Pancreas (tissue), 10 donors: Measurements from ENCODE around the gene NEGR1. TPM values are rescaled to one million over a fixed set of nuclear protein-coding genes. Genes with fewer than 3 reads are reported as not detected.
A peak's percentile ranks its signal among the peaks of the same experiment; 100 is the strongest.

Source experiments
- ATAC-seq, 4 donors: fragments of 200-7000 bp; cut with Tn5 transposase; one replicate each; pipeline versions ENCODE4 v1.8.0 to v1.9.1; 2020; ENCODE audit warnings: mild to moderate bottlenecking in 4 of 4, moderate library complexity in 4 of 4
- DNase-seq, 6 donors: peaks; one replicate each; pipeline ENCODE4 v3.0.0-alpha.2; 2020
- FAIRE-seq: peaks from 2 replicates; lab custom pipeline; 2012; peaks lifted over from hg19 to GRCh38; lab: Jason Lieb, UNC
- H3K27ac ChIP-seq, 4 donors: fragments of 200-600 bp; sonication (generic); 1 replicate in 3 of 4; 2 replicates in 1 of 4; pipeline versions ENCODE4 v1.5.0 to v1.8.0; 2020
- H3K27me3 ChIP-seq, 4 donors: fragments of 200-600 bp; one replicate each; pipeline ENCODE4 v1.8.0; 2021
- H3K36me3 ChIP-seq, 3 donors: fragments of 200-600 bp; sonication (generic) in 1 of 3; one replicate each; pipeline versions ENCODE4 v1.5.0 to v1.8.0; 2020 to 2021
- H3K4me1 ChIP-seq, 3 donors: fragments of 200-600 bp; one replicate each; pipeline ENCODE4 v1.8.0; 2021
- H3K4me3 ChIP-seq, 4 donors: fragments of 200-600 bp; sonication (generic) in 2 of 4; one replicate each; pipeline versions ENCODE4 v1.5.0 to v1.8.0; 2020 to 2021
- H3K9me3 ChIP-seq, 4 donors: fragments of 200-600 bp; one replicate each; pipeline ENCODE4 v1.8.0; 2021
- WGBS, 2 donors: extraction: QIAGEN DNeasy Blood & Tissue Kit; methylation state at CpG; one replicate each; pipeline ENCODE4 v1.1.7; 2013; 5-methylcytosine and 5-hydroxymethylcytosine counted together
- intact Hi-C, 3 donors: fragments of 100-400 bp; cut with DNase I; formaldehyde crosslinking; loops; one replicate each; pipeline versions ENCODE4 v1.11.1 to v1.14.2; 2022
- polyA plus RNA-seq, 2 donors: library from polyadenylated mRNA; stranded (reverse); fragments of 200-250 nt; gene quantifications; one replicate each; pipeline ENCODE4 v1.2.3, GENCODE V29; 2013
- total RNA-seq, 6 donors: library from RNA; stranded (reverse); fragmentation: NEBNext Ultra II Directional in 4 of 6; extraction: Animal tissue kit (Norgen Biotek cat#: 25700) in 4 of 6; gene quantifications; one replicate each; pipeline versions ENCODE4 v1.2.1 to v1.2.4, GENCODE V29; 2021 to 2023
- TF ChIP-seq, protein P1 (sequence below), 4 donors: fragments of 200-600 bp; sonication (generic) in 3 of 4; IDR thresholded peaks; one replicate each; pipeline versions ENCODE4 v1.5.0 to v1.8.0; 2021; ENCODE audit warnings: antibody characterized with exemption in 4 of 4
- donor health status: healthy with polysubstance abuse.
- donor health status: DM: no; HTN: no; CAD: no; lungs with moderate emphysema.
- donor health status: DM: no; HTN: no; CAD: no.
- donor health status: control.
- donor health status: control.
- donor health status: Bipolar disorder and iron deficiency.
- donor health status: DM: yes; HTN: yes; CAD: no.
- donor health status: DM: no; HTN: no; CAD: no.
- donor health status: DM: no; HTN: no; CAD: no.
- donor health status: DM: yes; HTN: yes; CAD: no.

NEGR1 gene
- total and polyA plus RNA-seq, 8 donors: 1.2 to 9.3 (median 3.4) TPM

DNA sequence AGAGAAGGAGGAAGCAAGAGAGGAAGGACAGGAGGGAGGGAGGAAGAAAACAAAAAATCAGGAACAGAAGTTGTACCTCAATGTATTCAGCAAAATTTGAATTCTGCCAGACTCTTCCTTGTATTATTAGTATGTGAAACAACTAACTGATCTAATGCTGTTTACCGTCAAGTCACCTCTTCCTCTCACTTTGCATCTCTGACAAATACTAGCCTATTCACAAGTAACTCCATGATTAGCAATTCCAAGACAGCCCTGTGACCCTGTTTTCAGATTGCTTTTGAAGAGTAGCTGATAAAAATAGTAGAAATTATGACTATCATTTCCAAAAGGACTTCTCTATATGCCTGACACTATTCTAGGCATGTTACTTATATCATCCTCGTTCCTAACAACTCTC is 445.4 kb downstream of the NEGR1 start:
- ATAC-seq (no peak), FAIRE-seq (no peak), DNase-seq (no peak)
- TF ChIP-seq, protein P1, sequence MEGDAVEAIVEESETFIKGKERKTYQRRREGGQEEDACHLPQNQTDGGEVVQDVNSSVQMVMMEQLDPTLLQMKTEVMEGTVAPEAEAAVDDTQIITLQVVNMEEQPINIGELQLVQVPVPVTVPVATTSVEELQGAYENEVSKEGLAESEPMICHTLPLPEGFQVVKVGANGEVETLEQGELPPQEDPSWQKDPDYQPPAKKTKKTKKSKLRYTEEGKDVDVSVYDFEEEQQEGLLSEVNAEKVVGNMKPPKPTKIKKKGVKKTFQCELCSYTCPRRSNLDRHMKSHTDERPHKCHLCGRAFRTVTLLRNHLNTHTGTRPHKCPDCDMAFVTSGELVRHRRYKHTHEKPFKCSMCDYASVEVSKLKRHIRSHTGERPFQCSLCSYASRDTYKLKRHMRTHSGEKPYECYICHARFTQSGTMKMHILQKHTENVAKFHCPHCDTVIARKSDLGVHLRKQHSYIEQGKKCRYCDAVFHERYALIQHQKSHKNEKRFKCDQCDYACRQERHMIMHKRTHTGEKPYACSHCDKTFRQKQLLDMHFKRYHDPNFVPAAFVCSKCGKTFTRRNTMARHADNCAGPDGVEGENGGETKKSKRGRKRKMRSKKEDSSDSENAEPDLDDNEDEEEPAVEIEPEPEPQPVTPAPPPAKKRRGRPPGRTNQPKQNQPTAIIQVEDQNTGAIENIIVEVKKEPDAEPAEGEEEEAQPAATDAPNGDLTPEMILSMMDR (IDR thresholded peaks at IDR 0.05): no peak
- Histone ChIP-seq H3K4me3 (no peak overlapping the region), H3K36me3 (no peaks in the 10 kb centered on the region), H3K9me3 (no peaks in the 10 kb centered on the region), H3K27ac (no peak overlapping the region), H3K4me1 (peaks cover 0 to 9% (median 0%) of the 10 kb centered on the region in 3 donors), H3K27me3 (no peaks in the 10 kb centered on the region)
- intact Hi-C loops: no loop called here
- 57% methylated on average over 2 of the region's 2 CpGs for WGBS, 2 donors

DNA sequence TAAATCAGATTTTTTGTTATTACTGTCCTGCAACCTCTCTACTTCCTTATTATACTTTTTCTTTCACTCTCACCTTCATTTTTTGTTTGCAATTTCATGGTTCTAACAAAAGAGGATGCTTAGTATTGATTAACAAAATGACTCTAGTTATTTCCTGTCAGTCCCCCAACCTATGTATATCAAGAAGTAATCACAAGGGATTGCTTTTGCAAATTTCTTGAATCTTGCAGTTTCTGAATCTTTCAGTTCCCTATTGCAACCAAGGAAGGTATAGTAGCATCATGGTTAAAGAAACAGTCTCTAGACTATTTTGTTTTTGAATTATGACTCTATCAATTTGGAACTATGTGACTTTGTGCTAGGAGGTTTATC is 446.9 kb downstream of the NEGR1 start:
- intact Hi-C loops: no loop called here
- TF ChIP-seq, protein P1 (IDR thresholded peaks at IDR 0.05): no peak
- FAIRE-seq: no peak
- no peak for ATAC-seq
- Histone ChIP-seq H3K4me3 (no peak overlapping the region), H3K27me3 (no peaks in the 10 kb centered on the region), H3K9me3 (no peaks in the 10 kb centered on the region), H3K4me1 (peaks cover 0 to 9% (median 0%) of the 10 kb centered on the region in 3 donors), H3K27ac (no peak overlapping the region), H3K36me3 (no peaks in the 10 kb centered on the region)
- DNase-seq: no peak

DNA sequence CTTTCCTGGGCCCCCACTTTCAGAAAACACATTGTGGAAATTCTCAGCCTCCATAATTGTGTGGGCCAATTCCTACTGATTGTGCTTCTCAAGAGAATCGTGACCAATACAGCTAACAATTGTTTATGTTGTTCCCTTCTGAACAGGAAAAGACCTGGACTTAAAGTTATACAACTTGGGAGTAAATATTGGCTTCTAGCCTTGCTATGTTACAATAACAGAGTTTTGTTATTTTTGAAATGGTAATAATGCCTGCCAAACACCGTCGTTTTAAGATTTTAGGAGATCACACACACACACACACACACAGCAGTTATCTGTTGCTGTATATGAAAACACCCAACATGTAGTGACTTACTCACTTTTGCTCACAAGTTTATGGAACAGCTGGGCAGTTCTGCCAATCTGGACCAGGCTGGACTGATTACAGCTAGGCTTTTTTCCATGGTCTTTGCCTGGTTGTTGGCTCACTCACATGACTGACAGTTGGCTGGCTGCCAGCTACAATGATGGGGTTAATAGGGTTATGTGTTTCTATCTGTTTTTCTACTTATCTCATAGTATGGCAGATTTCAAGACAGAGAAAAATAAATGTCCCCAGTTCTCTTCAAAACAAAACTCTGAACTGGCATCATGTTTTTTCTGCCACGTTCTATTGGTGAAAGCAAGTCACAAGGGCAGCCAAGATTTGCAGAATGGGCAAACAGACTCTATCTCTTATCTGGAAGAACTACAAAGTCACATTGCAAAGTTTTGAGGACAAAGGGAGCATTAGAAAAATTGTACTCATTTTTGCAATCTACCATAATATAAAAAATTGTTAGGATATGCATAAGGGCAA is 447.5 kb downstream of the NEGR1 start:
- FAIRE-seq (no peak), ATAC-seq (peak; percentile 84 to 93 (median 90)), DNase-seq (peak; percentile 40 to 74 (median 54))
- 23 to 35% methylated on average over 4 of the region's 4 CpGs for WGBS, 2 donors
- Histone ChIP-seq H3K27ac (no peak overlapping the region), H3K27me3 (no peaks in the 10 kb centered on the region), H3K9me3 (no peaks in the 10 kb centered on the region), H3K4me3 (no peak overlapping the region), H3K36me3 (no peaks in the 10 kb centered on the region), H3K4me1 (peaks cover 0 to 9% (median 0%) of the 10 kb centered on the region in 3 donors)
- TF ChIP-seq, protein P1 (IDR thresholded peaks at IDR 0.05): no peak
- intact Hi-C loops: no loop called here

DNA sequence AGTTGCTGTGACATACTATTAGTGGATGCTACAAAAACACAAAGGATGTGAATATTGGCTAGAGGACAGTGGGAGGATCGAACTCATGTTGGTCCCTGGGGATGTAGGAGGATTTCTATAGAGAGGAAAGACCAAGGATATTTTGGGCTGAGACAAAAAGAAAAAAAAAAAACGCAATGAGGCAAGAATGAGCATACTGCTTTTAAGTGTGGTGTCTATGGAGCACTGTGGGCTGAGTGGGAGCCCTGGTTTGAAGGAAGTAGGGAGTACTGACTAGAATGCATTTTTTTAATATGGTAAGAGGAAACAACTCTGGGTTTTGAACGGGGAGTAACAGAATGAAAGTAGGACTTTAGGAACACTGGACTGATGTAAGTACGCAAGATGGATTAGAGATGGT is 450.7 kb downstream of the NEGR1 start:
- ATAC-seq (no peak), FAIRE-seq (no peak), DNase-seq (no peak)
- Histone ChIP-seq H3K27me3 (no peaks in the 10 kb centered on the region), H3K4me3 (no peak overlapping the region), H3K9me3 (no peaks in the 10 kb centered on the region), H3K36me3 (no peaks in the 10 kb centered on the region), H3K27ac (no peak overlapping the region), H3K4me1 (peaks cover 0 to 16% (median 9%) of the 10 kb centered on the region in 3 donors)
- 87 to 88% methylated on average over 4 of the region's 4 CpGs for WGBS, 2 donors
- TF ChIP-seq, protein P1 (IDR thresholded peaks at IDR 0.05): no peak
- intact Hi-C loops: no loop called here

DNA sequence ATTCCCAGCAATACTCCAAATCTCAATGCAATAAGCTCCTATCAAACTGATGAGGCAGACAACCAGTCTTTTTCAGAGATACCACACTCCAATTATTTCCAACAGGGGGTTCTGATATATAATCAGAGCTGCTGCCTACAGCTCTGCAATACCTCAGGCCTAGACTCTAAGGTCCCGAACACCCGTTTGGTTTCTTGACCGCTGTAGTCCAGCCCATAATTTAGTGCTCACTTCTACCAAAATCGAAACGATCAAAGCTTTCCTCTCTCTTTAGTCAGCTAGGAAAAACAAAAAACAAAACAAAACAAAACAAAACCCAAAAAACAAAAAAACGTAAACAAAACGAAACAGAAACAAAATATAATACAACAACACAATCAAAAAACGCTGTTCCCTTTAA is 453.0 kb downstream of the NEGR1 start:
- no peaks in the 10 kb centered on the region for H3K36me3 ChIP-seq
- H3K4me1 ChIP-seq: peaks cover 0 to 16% (median 5%) of the 10 kb centered on the region in 3 donors
- no peak for ATAC-seq
- no peak overlapping the region for H3K27ac ChIP-seq
- no peak for DNase-seq
- WGBS, 2 donors: 90 to 93% methylated on average over 8 of the region's 8 CpGs
- no peaks in the 10 kb centered on the region for H3K9me3 ChIP-seq
- no peaks in the 10 kb centered on the region for H3K27me3 ChIP-seq
- intact Hi-C loops: no loop called here
- TF ChIP-seq, protein P1 (IDR thresholded peaks at IDR 0.05): no peak
- FAIRE-seq: no peak
- no peak overlapping the region for H3K4me3 ChIP-seq
